Stimulated activated naive B cell treated with anti-CD40 and anti-IgM and Interleukin-4, amounts not matched to agents 10 μg/mL and 1 μg/mL and 100 μg/mL, for 72 hours (primary cell): ENCODE results near the gene PACSIN1.

Experiments used
- ATAC-seq, 2 donors: fragments of 150-1000 bp; cut with Tn5 transposase; replicated peaks; 2 replicates each; pipeline ENCODE4 v1.10.0; 2021; ENCODE audit warnings: moderate library complexity in 1 of 2
- DNase-seq: peaks from one replicate; pipeline ENCODE4 v3.0.0; 2021
- H3K27ac Mint-ChIP-seq: one replicate; pipeline ENCODE4 v1.8.0; 2022; ENCODE audit warnings: mild to moderate bottlenecking, mixed read lengths
- H3K27me3 Mint-ChIP-seq, 2 donors: one replicate each; pipeline ENCODE4 v1.8.0; 2022; ENCODE audit warnings: mixed read lengths in 2 of 2
- H3K36me3 Mint-ChIP-seq, 2 donors: one replicate each; pipeline ENCODE4 v1.8.0; 2022; ENCODE audit warnings: mixed read lengths in 2 of 2, mild to moderate bottlenecking in 1 of 2
- H3K4me1 Mint-ChIP-seq, 2 donors: one replicate each; pipeline ENCODE4 v1.8.0; 2022; ENCODE audit warnings: mixed read lengths in 2 of 2, mild to moderate bottlenecking in 1 of 2
- H3K4me3 Mint-ChIP-seq, 2 donors: one replicate each; pipeline ENCODE4 v1.8.0; 2022; ENCODE audit warnings: mild to moderate bottlenecking in 2 of 2, mixed read lengths in 2 of 2, moderate library complexity in 1 of 2
- H3K9me3 Mint-ChIP-seq, 2 donors: one replicate each; pipeline ENCODE4 v1.8.0; 2022; ENCODE audit warnings: mixed read lengths in 2 of 2, mild to moderate bottlenecking in 1 of 2

PACSIN1 gene

DNA sequence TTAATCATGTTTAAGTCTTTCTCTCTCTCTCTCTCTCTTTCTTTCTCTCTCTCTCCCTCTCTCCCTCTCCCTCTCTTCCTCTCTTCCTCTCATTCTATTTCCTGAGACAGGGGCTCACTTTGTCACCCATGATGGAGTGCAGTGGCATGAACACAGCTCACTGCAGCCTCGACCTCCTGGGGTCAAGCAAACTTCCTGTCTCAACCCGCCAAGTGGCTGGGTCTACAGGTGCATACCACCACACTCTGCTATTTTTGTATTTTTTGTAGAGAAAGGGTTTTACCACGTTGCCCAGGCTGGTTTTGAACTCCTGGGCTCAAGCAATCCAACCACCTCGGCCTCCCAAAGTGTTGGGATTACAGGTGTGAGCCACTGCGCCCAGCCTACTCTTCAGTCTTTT is 24.4 kb upstream of the PACSIN1 start:
- no peak overlapping the region for H3K4me3 Mint-ChIP-seq

DNA sequence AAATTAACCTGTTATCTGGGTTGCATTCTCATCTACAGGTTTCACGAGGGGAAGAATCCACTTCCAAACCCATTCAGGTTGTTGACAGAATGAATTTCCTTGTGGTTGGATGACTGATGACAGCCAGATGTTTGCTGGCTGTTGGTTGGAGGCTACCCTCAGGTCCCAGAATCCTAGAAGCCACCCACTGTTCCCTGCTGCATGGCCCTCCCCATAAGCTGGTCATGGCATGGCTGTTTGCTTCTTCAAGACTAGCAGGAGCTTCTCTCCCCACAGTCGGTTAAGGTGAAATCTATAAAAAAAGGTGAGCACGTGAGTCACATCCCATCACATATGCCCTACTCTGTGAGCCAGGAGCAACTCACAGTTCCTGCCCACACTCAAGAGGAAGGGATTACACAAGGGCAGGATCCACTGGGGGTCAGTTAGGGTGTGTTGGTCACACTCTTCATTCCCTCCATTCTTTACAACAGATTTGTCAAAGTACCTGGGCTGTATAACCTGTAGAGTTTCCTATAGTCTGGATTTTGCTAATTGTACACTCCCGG is 20.5 kb upstream of the PACSIN1 start:
- ATAC-seq (no peak), DNase-seq (no peak)
- Mint-ChIP-seq H3K27me3 (peaks cover 0 to 4% of the 10 kb centered on the region in 2 donors), H3K4me3 (no peak overlapping the region), H3K27ac (no peak overlapping the region), H3K4me1 (peaks cover 2 to 6% of the 10 kb centered on the region in 2 donors), H3K36me3 (no peaks in the 10 kb centered on the region), H3K9me3 (no peaks in the 10 kb centered on the region)

More for the DNA sequence above, 24.4 kb upstream of the PACSIN1 start:
- H3K4me1 Mint-ChIP-seq, result peaks cover 2 to 6% of the 10 kb centered on the region in 2 donors
- no peaks in the 10 kb centered on the region for H3K36me3 Mint-ChIP-seq
- no peak for DNase-seq
- ATAC-seq, result no peak
- no peaks in the 10 kb centered on the region for H3K9me3 Mint-ChIP-seq
- no peak overlapping the region for H3K27ac Mint-ChIP-seq
- H3K27me3 Mint-ChIP-seq, result no peaks in the 10 kb centered on the region

DNA sequence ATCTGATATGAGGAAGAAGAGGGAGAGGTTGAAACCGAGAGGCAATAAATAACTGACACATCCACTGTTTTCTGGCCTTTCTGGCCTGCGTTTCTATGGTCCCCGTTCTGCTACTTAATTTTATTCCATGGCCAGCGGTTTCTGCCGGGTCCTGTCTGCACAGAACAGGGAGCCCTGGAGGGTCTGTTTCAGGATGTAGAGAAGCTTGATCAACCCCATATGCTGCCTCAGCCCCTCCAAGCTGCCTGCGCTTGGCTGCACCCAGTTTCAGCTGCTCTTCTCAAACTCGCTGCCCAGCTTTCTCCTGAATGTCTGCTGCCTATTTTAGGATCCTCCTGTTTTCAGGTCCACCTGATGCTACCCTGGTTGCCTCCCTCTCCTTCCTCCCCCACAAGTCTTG is 18.5 kb upstream of the PACSIN1 start:
- Mint-ChIP-seq H3K27ac (no peak overlapping the region), H3K27me3 (peaks cover 0 to 4% of the 10 kb centered on the region in 2 donors), H3K4me3 (no peak overlapping the region), H3K9me3 (peaks cover 4 to 5% of the 10 kb centered on the region in 2 donors), H3K36me3 (peaks cover 0 to 3% of the 10 kb centered on the region in 2 donors), H3K4me1 (no peaks in the 10 kb centered on the region)
- ATAC-seq (no peak), DNase-seq (no peak)

DNA sequence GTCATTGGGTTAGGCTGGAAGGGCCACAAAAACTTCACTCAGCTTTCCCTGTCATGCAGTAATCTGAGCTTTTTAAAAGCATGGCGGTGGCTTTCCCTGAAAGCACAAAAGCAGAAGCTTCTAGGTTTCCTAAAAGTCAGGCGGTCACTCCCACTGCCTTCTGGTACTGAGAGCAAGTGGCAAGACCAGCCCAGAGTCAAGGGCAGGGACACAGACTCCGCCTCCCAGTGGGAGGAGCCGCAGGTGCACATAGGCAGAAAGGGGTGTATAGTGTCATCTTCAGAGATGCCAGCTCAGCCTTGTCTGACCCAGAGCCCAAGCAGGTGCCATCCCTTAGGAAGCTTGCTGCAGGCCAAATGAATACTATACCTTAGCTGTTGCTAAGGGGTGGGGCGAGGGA is 18.0 kb upstream of the PACSIN1 start:
- DNase-seq, result no peak
- peaks cover 4 to 5% of the 10 kb centered on the region in 2 donors for H3K9me3 Mint-ChIP-seq
- H3K4me1 Mint-ChIP-seq, result no peaks in the 10 kb centered on the region
- peaks cover 0 to 4% of the 10 kb centered on the region in 2 donors for H3K27me3 Mint-ChIP-seq
- ATAC-seq, result peak; percentile 34 to 63
- H3K27ac Mint-ChIP-seq, result no peak overlapping the region
- peaks cover 0 to 3% of the 10 kb centered on the region in 2 donors for H3K36me3 Mint-ChIP-seq
- H3K4me3 Mint-ChIP-seq, result no peak overlapping the region

DNA sequence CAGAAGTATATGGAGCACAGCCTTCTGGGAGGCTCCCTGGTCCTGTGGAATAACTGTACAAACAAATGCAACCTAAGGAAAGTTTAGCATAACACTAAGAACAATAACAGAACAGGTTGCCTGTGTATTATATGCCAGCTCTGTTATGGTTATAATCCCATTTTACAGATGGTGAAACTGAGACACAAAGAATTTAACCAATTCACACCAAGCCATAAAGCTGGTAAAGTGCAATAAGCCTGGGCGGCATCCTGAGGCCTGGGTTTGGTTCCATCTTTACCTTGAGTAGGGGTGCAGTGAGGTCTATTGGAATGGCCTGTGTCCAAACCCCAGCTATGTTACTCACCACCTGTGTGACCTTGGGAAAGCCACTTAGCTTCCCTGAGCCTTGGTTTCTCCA is 14.7 kb upstream of the PACSIN1 start:
- peaks cover 4 to 5% of the 10 kb centered on the region in 2 donors for H3K9me3 Mint-ChIP-seq
- no peak for ATAC-seq
- peaks cover 0 to 3% of the 10 kb centered on the region in 2 donors for H3K36me3 Mint-ChIP-seq
- no peak overlapping the region for H3K27ac Mint-ChIP-seq
- DNase-seq, result no peak
- no peaks in the 10 kb centered on the region for H3K4me1 Mint-ChIP-seq
- peaks cover 0 to 4% of the 10 kb centered on the region in 2 donors for H3K27me3 Mint-ChIP-seq
- no peak overlapping the region for H3K4me3 Mint-ChIP-seq

DNA sequence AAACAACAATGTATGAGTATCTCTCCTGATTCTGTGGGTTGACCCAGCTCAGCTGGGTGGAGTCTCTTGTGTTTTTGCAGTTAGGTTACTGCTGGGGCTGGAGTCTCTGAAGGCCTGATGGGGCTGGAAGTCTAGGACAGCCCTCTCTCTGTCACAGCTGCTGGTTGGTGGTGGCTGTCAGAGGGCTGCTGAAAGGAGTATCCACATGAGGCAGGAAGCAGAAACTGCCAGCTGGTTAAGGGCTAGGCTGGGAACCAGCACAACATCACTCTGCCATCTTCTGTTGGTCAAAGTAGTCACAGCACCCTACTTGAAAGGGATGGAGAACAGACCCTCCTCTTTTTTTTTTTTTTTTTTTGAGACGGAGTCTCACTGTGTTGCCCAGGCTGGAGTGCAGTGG is 10.0 kb upstream of the PACSIN1 start:
- Mint-ChIP-seq H3K4me1 (no peaks in the 10 kb centered on the region), H3K27me3 (no peaks in the 10 kb centered on the region), H3K9me3 (peaks cover 4 to 5% of the 10 kb centered on the region in 2 donors), H3K4me3 (no peak overlapping the region), H3K27ac (no peak overlapping the region), H3K36me3 (peaks cover 0 to 3% of the 10 kb centered on the region in 2 donors)
- DNase-seq (no peak), ATAC-seq (no peak)

DNA sequence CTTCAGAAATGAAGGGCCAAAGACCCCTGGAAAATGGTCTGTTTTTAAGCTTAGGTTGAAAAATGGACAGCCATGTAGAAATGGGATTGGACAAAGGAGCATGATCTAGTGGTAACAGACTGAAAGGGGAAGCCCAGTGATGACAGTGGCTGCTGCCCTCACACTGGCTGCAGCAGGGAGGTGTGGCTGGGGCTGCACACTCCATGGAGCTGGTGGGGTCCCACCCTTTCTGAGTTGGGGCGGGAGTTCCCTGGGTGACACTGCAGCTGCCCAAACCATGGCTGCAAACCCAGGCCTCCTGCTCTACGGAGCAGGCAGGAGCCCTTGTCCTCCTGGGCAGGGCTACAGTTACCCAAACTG is 8.5 kb upstream of the PACSIN1 start:
- H3K9me3 Mint-ChIP-seq, result no peaks in the 10 kb centered on the region
- H3K36me3 Mint-ChIP-seq, result no peaks in the 10 kb centered on the region
- H3K27ac Mint-ChIP-seq, result no peak overlapping the region
- H3K27me3 Mint-ChIP-seq, result peaks cover 0 to 10% of the 10 kb centered on the region in 2 donors
- H3K4me1 Mint-ChIP-seq, result no peaks in the 10 kb centered on the region
- no peak for DNase-seq
- ATAC-seq, result peak in 1 of 2 donors; percentile 36
- H3K4me3 Mint-ChIP-seq, result no peak overlapping the region

DNA sequence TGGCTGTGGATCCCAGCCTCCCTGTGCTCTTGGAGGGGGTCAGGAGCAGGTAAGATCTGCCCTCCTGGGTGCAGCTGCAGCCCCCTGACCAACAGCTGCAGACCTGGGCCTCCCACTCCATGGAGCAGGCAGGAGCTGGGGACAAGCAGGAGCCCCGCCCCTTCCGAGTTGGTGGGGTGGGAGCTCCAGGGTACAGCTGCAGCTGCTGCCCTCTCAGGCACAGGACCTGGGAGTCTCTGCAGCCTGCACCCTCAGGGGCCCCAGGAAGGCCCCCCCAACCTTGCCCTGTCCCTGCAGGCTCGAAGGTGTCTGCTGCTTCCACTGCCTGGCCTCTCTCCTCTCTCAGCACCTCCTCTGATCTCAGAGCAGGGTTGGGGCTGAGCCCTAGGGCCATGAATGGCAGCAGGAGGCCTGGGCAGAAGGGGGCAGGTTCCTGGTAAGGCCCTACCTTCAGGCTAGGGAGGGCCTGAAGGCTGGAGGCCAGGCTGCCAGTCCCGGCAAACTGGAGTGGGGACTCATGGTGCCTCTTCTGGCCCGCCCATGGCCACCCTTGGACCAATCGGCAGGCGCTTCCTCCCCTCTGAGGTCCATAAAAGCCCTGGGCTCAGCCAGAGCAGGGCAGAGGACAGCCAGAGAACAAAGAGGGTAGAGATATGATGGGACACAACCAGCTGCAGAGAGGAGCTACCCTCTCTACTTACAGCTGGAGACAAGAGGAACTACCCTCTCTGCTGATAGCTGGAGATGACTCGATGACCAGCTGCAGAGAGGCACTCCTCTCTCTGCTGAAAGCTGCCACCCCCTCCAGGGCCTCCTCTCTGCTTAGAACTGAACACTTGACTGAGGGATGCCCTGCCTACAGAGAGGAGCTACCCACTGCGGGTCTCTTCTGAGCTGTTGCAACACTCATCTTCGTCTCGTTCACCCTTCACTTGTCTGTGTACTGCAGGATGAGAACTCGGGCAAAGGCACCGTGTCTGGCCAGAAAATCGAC is 7.8 kb upstream of the PACSIN1 start:
- DNase-seq (no peak), ATAC-seq (peak in 1 of 2 donors; percentile 36)
- H3K27ac Mint-ChIP-seq, result no peak overlapping the region
- H3K36me3 Mint-ChIP-seq, result no peaks in the 10 kb centered on the region
- H3K4me1 Mint-ChIP-seq, result no peaks in the 10 kb centered on the region
- peaks cover 4 to 16% of the 10 kb centered on the region in 2 donors for H3K27me3 Mint-ChIP-seq
- no peaks in the 10 kb centered on the region for H3K9me3 Mint-ChIP-seq
- no peak overlapping the region for H3K4me3 Mint-ChIP-seq

DNA sequence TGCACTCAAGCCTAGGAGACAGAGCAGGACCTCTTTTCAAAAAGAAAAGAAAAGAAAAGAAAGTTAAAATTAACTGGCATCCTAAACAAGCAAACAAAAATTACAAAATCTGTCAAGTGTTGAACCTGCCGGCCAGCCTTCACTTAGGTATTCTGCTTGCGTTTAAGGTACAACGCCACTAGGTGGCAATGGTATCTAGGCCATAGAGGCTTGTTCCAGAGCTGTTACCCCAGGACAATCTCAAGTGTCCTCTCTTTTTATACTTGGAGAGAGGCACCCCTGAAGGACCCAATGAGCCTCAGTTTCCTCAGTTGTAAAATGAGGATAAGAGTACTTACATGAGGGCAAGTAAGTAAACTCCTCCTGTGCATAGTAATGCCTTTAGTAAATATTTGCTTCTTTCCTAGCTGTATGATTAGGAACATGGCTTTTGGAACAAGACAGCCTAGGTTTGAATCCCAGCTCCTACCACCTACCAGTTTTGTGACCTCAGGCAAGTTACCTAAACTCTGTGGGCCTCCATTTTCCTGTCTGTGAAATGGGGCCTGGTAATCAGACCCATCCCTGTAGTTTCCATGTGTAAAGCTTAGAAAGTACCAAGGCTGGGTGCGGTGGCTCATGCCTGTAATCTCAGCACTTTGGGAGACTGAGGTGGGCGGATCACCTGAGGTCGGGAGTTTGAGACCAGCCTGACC is 5.8 kb upstream of the PACSIN1 start:
- H3K27me3 Mint-ChIP-seq, result peaks cover 18 to 34% of the 10 kb centered on the region in 2 donors
- peak; percentile 86 for ATAC-seq
- no peaks in the 10 kb centered on the region for H3K36me3 Mint-ChIP-seq
- no peak overlapping the region for H3K4me3 Mint-ChIP-seq
- peaks cover under 1 to 3% of the 10 kb centered on the region in 2 donors for H3K4me1 Mint-ChIP-seq
- no peaks in the 10 kb centered on the region for H3K9me3 Mint-ChIP-seq
- no peak overlapping the region for H3K27ac Mint-ChIP-seq
- DNase-seq, result peak; percentile 21

DNA sequence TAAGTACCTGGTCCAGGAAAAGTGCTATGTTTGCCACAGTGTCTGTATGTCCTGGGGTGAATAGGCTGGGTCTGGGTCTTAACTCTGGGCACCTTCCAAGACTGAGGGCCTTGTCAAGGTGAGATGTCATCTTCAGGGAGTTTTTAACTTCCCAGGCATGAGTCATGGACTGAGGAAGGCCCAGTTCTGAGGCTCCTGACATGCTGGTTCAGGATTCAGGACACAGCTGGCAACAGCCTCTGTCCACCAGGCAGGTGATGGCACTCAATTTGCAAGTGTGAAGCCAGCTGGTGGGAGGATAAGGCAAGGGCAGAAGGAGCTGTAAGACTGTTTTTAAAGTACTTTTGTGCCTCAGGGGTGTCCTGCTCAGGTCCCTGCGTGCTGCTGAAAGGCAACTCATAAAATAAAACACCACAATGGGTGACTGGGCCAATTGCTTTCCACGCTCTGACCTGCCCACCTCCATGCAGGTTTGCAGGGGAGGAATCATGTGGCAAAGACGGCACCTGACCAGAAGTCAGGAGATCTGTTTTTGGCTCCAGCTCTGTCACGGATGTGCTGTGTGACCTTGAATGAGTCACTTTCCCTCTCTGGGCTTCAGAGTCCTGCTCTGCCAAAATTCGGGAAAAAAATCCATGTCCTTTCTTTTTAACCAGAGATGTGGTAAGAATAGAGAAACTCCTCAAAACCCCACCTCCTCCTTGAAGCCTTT is 4.9 kb upstream of the PACSIN1 start:
- Mint-ChIP-seq H3K27me3 (peaks cover 27 to 40% of the 10 kb centered on the region in 2 donors), H3K4me3 (no peak overlapping the region), H3K36me3 (no peaks in the 10 kb centered on the region), H3K9me3 (no peaks in the 10 kb centered on the region), H3K27ac (no peak overlapping the region), H3K4me1 (peaks cover 6 to 10% of the 10 kb centered on the region in 2 donors)
- DNase-seq (no peak), ATAC-seq (no peak)

DNA sequence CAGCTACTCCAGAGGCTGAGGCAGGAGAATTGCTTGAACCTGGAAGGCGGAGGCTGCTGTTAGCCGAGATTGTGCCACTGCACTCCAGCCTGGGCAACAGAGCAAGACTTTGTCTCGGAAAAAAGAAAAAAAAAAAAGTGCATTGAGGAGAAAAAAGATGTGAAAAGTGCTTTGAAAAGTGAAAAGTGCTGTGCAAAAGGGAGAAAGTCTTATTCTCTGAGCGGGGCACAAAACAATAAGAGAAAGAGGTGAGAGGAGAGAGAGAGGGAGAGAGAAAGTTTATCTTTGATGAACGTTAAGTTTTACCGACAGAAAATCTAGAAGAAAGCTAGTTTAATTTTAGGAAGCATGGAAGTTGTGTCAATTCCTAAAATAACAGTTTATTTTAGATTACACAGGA is 3.9 kb upstream of the PACSIN1 start:
- H3K9me3 Mint-ChIP-seq, result no peaks in the 10 kb centered on the region
- no peak for ATAC-seq
- no peak overlapping the region for H3K4me3 Mint-ChIP-seq
- peaks cover 29 to 40% of the 10 kb centered on the region in 2 donors for H3K27me3 Mint-ChIP-seq
- peaks cover 7 to 10% of the 10 kb centered on the region in 2 donors for H3K4me1 Mint-ChIP-seq
- H3K27ac Mint-ChIP-seq, result no peak overlapping the region
- H3K36me3 Mint-ChIP-seq, result no peaks in the 10 kb centered on the region
- no peak for DNase-seq

DNA sequence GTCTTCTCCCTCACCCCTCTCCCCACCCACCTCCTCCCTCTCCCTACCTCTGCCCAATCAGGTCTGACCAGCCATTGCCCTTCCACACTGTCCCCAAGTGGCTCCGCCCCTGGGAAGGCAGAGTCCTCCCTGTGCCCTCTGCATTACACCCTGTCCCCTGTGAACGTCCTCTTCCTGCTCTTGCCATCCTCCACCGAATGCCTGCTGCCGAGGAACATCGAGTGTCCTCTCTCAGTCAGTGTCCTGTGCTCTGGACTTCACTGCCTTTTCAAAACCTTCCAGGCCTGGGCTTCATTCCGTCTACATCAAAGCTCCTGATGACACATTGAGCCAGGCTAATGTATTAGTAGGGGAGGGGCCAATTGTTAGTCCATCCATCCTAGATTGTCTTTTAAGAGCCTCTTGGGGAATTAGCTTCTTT is 3.3 kb upstream of the PACSIN1 start:
- Mint-ChIP-seq H3K4me1 (peaks cover 7 to 10% of the 10 kb centered on the region in 2 donors), H3K9me3 (no peaks in the 10 kb centered on the region), H3K27me3 (peaks cover 29 to 40% of the 10 kb centered on the region in 2 donors), H3K27ac (no peak overlapping the region), H3K4me3 (no peak overlapping the region), H3K36me3 (no peaks in the 10 kb centered on the region)
- ATAC-seq (no peak), DNase-seq (no peak)

DNA sequence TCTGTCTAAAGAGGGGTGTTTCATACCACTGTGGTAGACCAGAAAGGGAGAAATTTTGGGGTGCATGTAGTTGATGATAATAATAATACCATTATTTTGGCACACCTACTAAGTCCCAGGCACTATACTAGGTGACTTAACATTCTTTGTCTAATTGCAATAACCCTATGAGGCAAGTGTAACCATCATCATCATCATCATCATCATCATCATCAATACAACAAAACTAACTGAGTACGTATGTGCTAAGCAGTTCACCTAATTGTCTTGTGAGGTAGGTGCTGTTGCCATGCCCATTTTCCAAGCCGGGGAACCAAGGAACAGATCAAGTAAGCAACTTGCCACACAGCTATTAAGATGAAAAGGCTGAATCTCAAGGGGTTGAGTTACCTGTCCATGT is 2.6 kb upstream of the PACSIN1 start:
- DNase-seq (no peak), ATAC-seq (no peak)
- Mint-ChIP-seq H3K27me3 (peaks cover 29 to 40% of the 10 kb centered on the region in 2 donors), H3K4me1 (peaks cover 11 to 16% of the 10 kb centered on the region in 2 donors), H3K4me3 (no peak overlapping the region), H3K9me3 (no peaks in the 10 kb centered on the region), H3K36me3 (no peaks in the 10 kb centered on the region), H3K27ac (no peak overlapping the region)

DNA sequence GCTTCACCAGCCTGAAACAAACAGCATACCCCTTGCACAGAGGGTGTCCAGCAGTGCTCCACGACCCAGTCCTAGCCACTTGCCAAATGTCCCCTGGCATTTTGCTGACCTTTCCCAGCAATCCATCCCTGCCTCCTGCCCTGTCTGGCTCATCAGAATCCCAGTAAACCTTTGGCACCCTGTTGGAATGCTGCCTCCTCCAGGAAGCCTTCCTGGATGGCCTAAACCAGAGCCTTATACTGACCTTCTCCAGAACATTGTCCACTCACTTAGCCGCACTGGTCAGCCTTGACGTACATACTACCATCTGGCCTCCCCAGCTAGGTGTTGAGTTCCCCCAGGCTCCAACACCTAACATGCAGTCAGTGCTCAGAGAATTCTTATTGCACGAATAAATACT is 2.0 kb upstream of the PACSIN1 start:
- Mint-ChIP-seq H3K36me3 (no peaks in the 10 kb centered on the region), H3K9me3 (no peaks in the 10 kb centered on the region), H3K4me3 (no peak overlapping the region), H3K4me1 (peaks cover 16 to 22% of the 10 kb centered on the region in 2 donors), H3K27ac (no peak overlapping the region), H3K27me3 (peaks cover 29 to 40% of the 10 kb centered on the region in 2 donors)
- ATAC-seq, result no peak
- no peak for DNase-seq
